Mucosa of descending colon (tissue), 3 donors: Measurements from ENCODE around the gene ARL6IP5. TPM values are rescaled to one million over a fixed set of nuclear protein-coding genes. Genes with fewer than 3 reads are reported as not detected.
A peak's percentile ranks its signal among the peaks of the same experiment; 100 is the strongest.

Experiments used
- ATAC-seq: fragments of 200-7000 bp; cut with Tn5 transposase; one replicate; pipeline ENCODE4 v1.9.1; 2020; ENCODE audit warnings: mild to moderate bottlenecking, moderate library complexity
- DNase-seq, 3 donors: peaks; one replicate each; pipeline ENCODE4 v3.0.0-alpha.2; 2020
- H3K36me3 ChIP-seq: fragments of 200-600 bp; one replicate; pipeline ENCODE4 v1.8.0; 2021; ENCODE audit warnings: low read depth, mild to moderate bottlenecking
- H3K4me1 ChIP-seq: fragments of 200-600 bp; one replicate; pipeline ENCODE4 v1.8.0; 2021; ENCODE audit warnings: low read depth, mild to moderate bottlenecking
- H3K4me3 ChIP-seq: fragments of 200-600 bp; one replicate; pipeline ENCODE4 v1.8.0; 2021; ENCODE audit warnings: mild to moderate bottlenecking
- H3K9me3 ChIP-seq: fragments of 200-600 bp; one replicate; pipeline ENCODE4 v1.8.0; 2021; ENCODE audit warnings: mild to moderate bottlenecking
- CTCF ChIP-seq: fragments of 200-600 bp; IDR thresholded peaks from one replicate; pipeline ENCODE4 v1.8.0; 2022; ENCODE audit warnings: antibody characterized with exemption, mild to moderate bottlenecking
- intact Hi-C, 2 donors: fragments of 100-400 bp; cut with DNase I in 1 of 2; cut with micrococcal nuclease in 1 of 2; formaldehyde crosslinking; loops; one replicate each; pipeline versions ENCODE4 v1.11.0 to v1.11.1; 2022; cut with DNase I, micrococcal nuclease
- total RNA-seq, 3 donors: library from RNA; stranded (reverse); fragmentation: NEBNext Ultra II Directional in 2 of 3; extraction: Animal tissue kit (Norgen Biotek cat#: 25700) in 2 of 3; gene quantifications; one replicate each; pipeline versions ENCODE4 v1.2.1 to v1.2.4, GENCODE V29; 2021 to 2023
- donor health status: DM: no; HTN: no; CAD: no; lungs with moderate emphysema.
- donor health status: DM: no; HTN: no; CAD: no.
- donor health status: DM: no; HTN: yes; CAD: no.

Gene ARL6IP5
- total RNA-seq, 3 donors from 2014 or later = 111 to 129 (median 119) TPM

GRCh38 chr3:69119138-69119537 lies 34.4 kb downstream of the ARL6IP5 start:
- intact Hi-C loops = no loop called here
- H3K4me3 ChIP-seq = no peak overlapping the region
- TF ChIP-seq CTCF = no peak
- ATAC-seq = no peak
- no peaks in the 10 kb centered on the region for H3K4me1 ChIP-seq
- H3K9me3 ChIP-seq = no peaks in the 10 kb centered on the region
- H3K36me3 ChIP-seq = no peaks in the 10 kb centered on the region
- no peak for DNase-seq

GRCh38 chr3:69119681-69120080 lies 34.9 kb downstream of the ARL6IP5 start:
- ATAC-seq = no peak
- TF ChIP-seq CTCF = no peak

GRCh38 chr3:69120879-69121464 lies 36.2 kb downstream of the ARL6IP5 start:
- H3K9me3 ChIP-seq = no peaks in the 10 kb centered on the region
- no peaks in the 10 kb centered on the region for H3K4me1 ChIP-seq
- H3K36me3 ChIP-seq = no peaks in the 10 kb centered on the region
- DNase-seq (peak in 2 of 3 donors; percentile 38 to 89), ATAC-seq (peak; percentile 85)
- intact Hi-C loops = no loop called here
- H3K4me3 ChIP-seq = no peak overlapping the region
- TF ChIP-seq CTCF = peak; percentile 91

More at GRCh38 chr3:69119681-69120080, 34.9 kb downstream of the ARL6IP5 start:
- Histone ChIP-seq H3K4me3 (no peak overlapping the region), H3K36me3 (no peaks in the 10 kb centered on the region), H3K9me3 (no peaks in the 10 kb centered on the region), H3K4me1 (no peaks in the 10 kb centered on the region)
- DNase-seq = no peak
- intact Hi-C loops = no loop called here

- intact Hi-C loops = no loop called here
- TF ChIP-seq CTCF = no peak
- Histone ChIP-seq H3K4me1 (no peaks in the 10 kb centered on the region), H3K9me3 (no peaks in the 10 kb centered on the region), H3K4me3 (no peak overlapping the region), H3K36me3 (no peaks in the 10 kb centered on the region)
- ATAC-seq = no peak
- DNase-seq = no peak
These were observed 36.8 kb downstream of the ARL6IP5 start for GRCh38 chr3:69121513-69121912.

- Histone ChIP-seq H3K9me3 (no peaks in the 10 kb centered on the region), H3K4me3 (no peak overlapping the region), H3K4me1 (no peaks in the 10 kb centered on the region), H3K36me3 (no peaks in the 10 kb centered on the region)
- no peak for DNase-seq
- TF ChIP-seq CTCF = no peak
- intact Hi-C loops = no loop called here
- ATAC-seq = no peak
These were observed 37.2 kb downstream of the ARL6IP5 start for GRCh38 chr3:69121950-69122349.

- no peak for DNase-seq
- Histone ChIP-seq H3K36me3 (no peaks in the 10 kb centered on the region), H3K4me3 (no peak within 1 kb of the TSS), H3K4me1 (no peaks in the 10 kb centered on the region), H3K9me3 (no peaks in the 10 kb centered on the region)
- intact Hi-C loops = no loop called here
- no peak for TF ChIP-seq CTCF
- ATAC-seq = no peak
These were observed 37.7 kb downstream of the ARL6IP5 start, which contains the start of gene LMOD3 for GRCh38 chr3:69122403-69122802. LMOD3 (minus strand) TSS chr3:69122595; CDS start chr3:69122386, 209 bp downstream.
